ENCODE data around the gene SBNO2.

- no peak for TF ChIP-seq CTCF (conservative IDR thresholded peaks at IDR 0.05; ENCODE audit: low read length)
- no peak for TF ChIP-seq EZH2phosphoT487 (IDR thresholded peaks at IDR 0.05; ENCODE audit: borderline replicate concordance)
These were observed 72.8 kb downstream of the SBNO2 start for GRCh38 chr19:1101337-1101698.

Data from Loucy (cell line).